PC-3 (cell line): ENCODE results near the gene ANKRD60. TPM values are rescaled to one million over a fixed set of nuclear protein-coding genes. Genes with fewer than 3 reads are reported as not detected.

Experiments
- ATAC-seq: fragments of 200-7000 bp; cut with Tn5 transposase; 2 replicates; pipeline ENCODE4 v1.9.1; 2020; ENCODE audit warnings: mild to moderate bottlenecking, moderate library complexity
- BruUV-seq: library from RNA; stranded (reverse); fragments of 400-500 nt; replicated peaks from 2 replicates; lab custom pipeline; 2021; lab: Mats Ljungman, UMichigan
- CTCF ChIA-PET: fragments of 300-600 bp; sonication (Branson Sonifier 250); formaldehyde crosslinking; loops from one replicate; lab custom pipeline; 2022; ENCODE audit warnings: antibody characterized with exemption; lab: Charles Lee
- POLR2A ChIA-PET: fragments of 300-600 bp; sonication (Branson Sonifier 250); formaldehyde crosslinking; loops from one replicate; lab custom pipeline; 2022; ENCODE audit warnings: antibody characterized with exemption; ENCODE audit not compliant: unreplicated experiment; lab: Charles Lee
- DNase-seq: peaks from one replicate; pipeline ENCODE4 v3.0.0-alpha.2; 2015
- H2AFZ ChIP-seq: fragments of 300-600 bp; sonication (generic); 2 replicates; pipeline ENCODE4 v1.6.0; 2016; ENCODE audit warnings: antibody characterized with exemption, low read length
- H3F3A ChIP-seq: fragments of 300-600 bp; sonication (generic); one replicate; pipeline ENCODE4 v1.6.0; 2017; ENCODE audit warnings: antibody characterized with exemption, low read length, control low read depth, mild to moderate bottlenecking; ENCODE audit not compliant: unreplicated experiment
- H3K27ac ChIP-seq: fragments of 300-600 bp; sonication (generic); 2 replicates; pipeline ENCODE4 v1.5.1; 2016; ENCODE audit warnings: mild to moderate bottlenecking, low read length
- H3K27me3 ChIP-seq: fragments of 300-600 bp; sonication (generic); 2 replicates; pipeline ENCODE4 v1.6.1; 2016; ENCODE audit warnings: low read length, mixed read lengths
- H3K36me3 ChIP-seq: fragments of 300-600 bp; sonication (generic); 2 replicates; pipeline ENCODE4 v1.6.1; 2016; ENCODE audit warnings: low read depth, mixed run types, low read length, mixed read lengths
- H3K4me1 ChIP-seq: fragments of 300-600 bp; sonication (generic); 2 replicates; pipeline ENCODE4 v1.5.1; 2016; ENCODE audit warnings: low read length; ENCODE audit not compliant: insufficient read depth
- H3K4me2 ChIP-seq: fragments of 300-600 bp; sonication (generic); 2 replicates; pipeline ENCODE4 v1.6.0; 2016; ENCODE audit warnings: low read length
- H3K4me3 ChIP-seq: fragments of 300-600 bp; sonication (generic); 2 replicates; pipeline ENCODE4 v1.5.1; 2016; ENCODE audit warnings: mild to moderate bottlenecking, low read length, mixed read lengths
- H3K79me2 ChIP-seq: fragments of 300-600 bp; sonication (generic); 2 replicates; pipeline ENCODE4 v1.6.1; 2017; ENCODE audit warnings: low read length, mixed read lengths
- H3K9ac ChIP-seq: fragments of 300-600 bp; sonication (generic); 2 replicates; pipeline ENCODE4 v1.6.0; 2016; ENCODE audit warnings: mild to moderate bottlenecking, low read length
- H3K9me2 ChIP-seq: fragments of 300-600 bp; sonication (generic); replicated peaks from 2 replicates; pipeline ENCODE4 v1.6.1; 2016; ENCODE audit warnings: mixed run types, low read length, mixed read lengths
- H3K9me3 ChIP-seq: fragments of 300-600 bp; sonication (generic); 2 replicates; pipeline ENCODE4 v1.6.1; 2016; ENCODE audit warnings: low read length, mixed read lengths
- H4K20me1 ChIP-seq: fragments of 300-600 bp; sonication (generic); 2 replicates; pipeline ENCODE4 v1.6.1; 2016; ENCODE audit warnings: low read length, mixed read lengths
- EZH2 ChIP-seq: fragments of 300-600 bp; sonication (generic); IDR thresholded peaks from one replicate; pipeline ENCODE4 v1.6.1; 2017; ENCODE audit warnings: antibody characterized with exemption, mild to moderate bottlenecking, low read length; ENCODE audit not compliant: unreplicated experiment
- EZH2phosphoT487 ChIP-seq: fragments of 300-600 bp; sonication (generic); IDR thresholded peaks from 2 replicates; pipeline ENCODE4 v1.6.1; 2018; ENCODE audit warnings: mild to moderate bottlenecking, antibody characterized with exemption, low read length, borderline replicate concordance
- intact Hi-C: fragments of 100-400 bp; cut with micrococcal nuclease; formaldehyde crosslinking; loops from 2 replicates; pipeline ENCODE4 v1.9.0; 2023
- total RNA-seq: library from RNA; depleted of rRNA; stranded (reverse); fragments of >200 nt; gene quantifications from 2 replicates; pipeline ENCODE4 v1.2.3, GENCODE V29; 2014
- TF ChIP-seq, protein P1 (sequence below): fragments of 300-600 bp; sonication (generic); conservative IDR thresholded peaks from 2 replicates; pipeline ENCODE4 v1.5.1; 2017; ENCODE audit warnings: antibody characterized with exemption, low read depth, mild to moderate bottlenecking, low read length

ANKRD60 gene
- total RNA-seq, 1 experiment from 2014 or later, result not detected

DNA sequence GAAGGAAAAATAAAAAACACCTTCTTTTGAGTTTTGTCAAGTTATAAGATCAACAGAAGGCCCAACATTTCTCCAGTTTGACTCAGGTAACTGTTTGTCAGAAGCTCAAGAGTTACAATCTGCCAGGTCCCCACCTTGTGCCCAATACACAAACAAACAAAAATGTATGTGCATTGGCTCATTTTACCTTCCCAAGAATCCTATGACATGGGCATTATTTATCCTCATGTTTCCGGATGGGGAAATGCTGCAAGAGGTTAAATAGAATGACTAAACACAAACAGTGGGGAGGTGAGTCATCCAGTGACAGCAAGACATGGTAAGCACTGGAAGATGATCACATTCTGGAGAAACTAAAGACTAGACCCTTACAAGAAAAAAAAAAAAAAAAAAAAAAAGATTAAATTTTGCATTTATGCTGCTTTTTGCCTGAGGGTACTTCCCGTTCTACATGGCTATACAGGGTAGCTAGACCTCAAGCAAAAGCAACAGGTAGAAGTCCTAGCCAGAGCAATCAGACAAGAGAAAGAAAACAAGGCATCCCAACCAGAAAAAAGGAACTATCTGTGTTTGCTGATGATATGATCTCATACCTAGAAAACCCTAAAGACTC, 23.6 kb upstream of the ANKRD60 start:
- Histone ChIP-seq H2AFZ (no peak overlapping the region), H3K36me3 (peaks cover 21% of the 10 kb centered on the region), H3F3A (peaks cover 16% of the 10 kb centered on the region), H3K9me3 (peaks cover 13% of the 10 kb centered on the region), H3K9me2 (no peaks in the 10 kb centered on the region), H4K20me1 (no peaks in the 10 kb centered on the region), H3K4me3 (peak overlapping the region; percentile 9), H3K27me3 (no peaks in the 10 kb centered on the region), H3K9ac (peak overlapping the region; percentile 46), H3K27ac (peak overlapping the region; percentile 89), H3K79me2 (no peaks in the 10 kb centered on the region), H3K4me2 (peak overlapping the region; percentile 57), H3K4me1 (peaks cover 28% of the 10 kb centered on the region)
- DNase-seq, result peak; percentile 99
- intact Hi-C loops, result loop anchor here (1.0 kb wide), 1 partner anchor 90 kb away; no protein-coding TSS in a partner anchor
- POLR2A ChIA-PET, result interaction anchor here (0.6 kb wide), 2 partner anchors 52 to 81 kb away, joined by 3 to 5 read pairs; no protein-coding TSS in a partner anchor
- peak; percentile 98 for ATAC-seq
- CTCF ChIA-PET, result interaction anchor here (0.6 kb wide), 1 partner anchor 58 kb away, joined by 6 read pairs; no protein-coding TSS in a partner anchor
- no TSS peak for BruUV-seq
- TF ChIP-seq EZH2 (no peak), EZH2phosphoT487 (no peak)
- TF ChIP-seq, protein P1, sequence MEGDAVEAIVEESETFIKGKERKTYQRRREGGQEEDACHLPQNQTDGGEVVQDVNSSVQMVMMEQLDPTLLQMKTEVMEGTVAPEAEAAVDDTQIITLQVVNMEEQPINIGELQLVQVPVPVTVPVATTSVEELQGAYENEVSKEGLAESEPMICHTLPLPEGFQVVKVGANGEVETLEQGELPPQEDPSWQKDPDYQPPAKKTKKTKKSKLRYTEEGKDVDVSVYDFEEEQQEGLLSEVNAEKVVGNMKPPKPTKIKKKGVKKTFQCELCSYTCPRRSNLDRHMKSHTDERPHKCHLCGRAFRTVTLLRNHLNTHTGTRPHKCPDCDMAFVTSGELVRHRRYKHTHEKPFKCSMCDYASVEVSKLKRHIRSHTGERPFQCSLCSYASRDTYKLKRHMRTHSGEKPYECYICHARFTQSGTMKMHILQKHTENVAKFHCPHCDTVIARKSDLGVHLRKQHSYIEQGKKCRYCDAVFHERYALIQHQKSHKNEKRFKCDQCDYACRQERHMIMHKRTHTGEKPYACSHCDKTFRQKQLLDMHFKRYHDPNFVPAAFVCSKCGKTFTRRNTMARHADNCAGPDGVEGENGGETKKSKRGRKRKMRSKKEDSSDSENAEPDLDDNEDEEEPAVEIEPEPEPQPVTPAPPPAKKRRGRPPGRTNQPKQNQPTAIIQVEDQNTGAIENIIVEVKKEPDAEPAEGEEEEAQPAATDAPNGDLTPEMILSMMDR, result no peak

DNA sequence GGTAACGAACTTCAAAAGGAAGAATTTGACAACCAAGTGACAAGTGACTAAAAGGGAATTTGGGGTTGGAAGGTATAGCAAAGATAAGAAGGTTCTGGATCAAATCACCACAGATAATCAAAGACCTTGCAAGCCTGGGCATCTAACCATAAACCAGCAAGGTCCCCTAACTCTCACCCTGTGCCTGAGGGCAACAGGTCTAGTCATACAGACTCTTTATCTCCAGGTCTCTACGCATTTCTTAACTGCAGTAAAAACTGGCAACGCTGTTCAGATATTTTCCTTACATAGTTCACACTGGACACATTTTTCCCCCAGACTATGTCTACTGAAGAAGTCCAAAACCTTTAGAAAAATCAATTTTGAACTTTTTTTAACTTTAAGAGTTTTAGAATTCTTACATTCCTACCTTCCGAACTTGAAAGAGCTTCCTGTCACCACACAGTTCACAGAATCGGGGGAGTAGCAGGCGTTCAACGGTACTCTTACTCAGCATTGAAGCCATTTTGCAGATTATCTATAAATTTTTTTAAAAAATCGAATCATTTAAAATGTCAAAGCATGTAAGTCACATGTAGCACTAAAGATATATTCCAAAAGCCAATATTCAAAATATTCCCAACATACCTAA, 23.0 kb upstream of the ANKRD60 start:
- H3K27me3 ChIP-seq, result no peaks in the 10 kb centered on the region
- no peaks in the 10 kb centered on the region for H3K9me2 ChIP-seq
- ChIA-PET POLR2A (interaction anchor here (0.6 kb wide), 1 partner anchor 82 kb away, joined by 5 read pairs; no protein-coding TSS in a partner anchor), CTCF (no interaction called here)
- no peaks in the 10 kb centered on the region for H4K20me1 ChIP-seq
- intact Hi-C loops, result no loop called here
- peaks cover 13% of the 10 kb centered on the region for H3K9me3 ChIP-seq
- H3K9ac ChIP-seq, result peak overlapping the region; percentile 38
- H3K79me2 ChIP-seq, result no peaks in the 10 kb centered on the region
- H3F3A ChIP-seq, result peaks cover 16% of the 10 kb centered on the region
- H3K4me1 ChIP-seq, result peaks cover 28% of the 10 kb centered on the region
- peak overlapping the region; percentile 89 for H3K27ac ChIP-seq
- ATAC-seq, result peak; percentile 7; the same call in 1 of the 2 replicates
- H2AFZ ChIP-seq, result no peak overlapping the region
- no peak for TF ChIP-seq EZH2phosphoT487
- TF ChIP-seq, protein P1, result no peak
- TF ChIP-seq EZH2, result no peak
- TSS peak; percentile 58 for BruUV-seq
- no peak for DNase-seq
- H3K4me2 ChIP-seq, result peak overlapping the region; percentile 57
- peaks cover 24% of the 10 kb centered on the region for H3K36me3 ChIP-seq
- H3K4me3 ChIP-seq, result peak overlapping the region; percentile 1; the same call in 1 of the 2 replicates
